Upper lobe of left lung (tissue), 6 donors: ENCODE measurements around the gene NCR2. TPM values are rescaled to one million over a fixed set of nuclear protein-coding genes. Genes with fewer than 3 reads are reported as not detected.

Source experiments
- ATAC-seq, 2 donors: fragments of 200-7000 bp; cut with Tn5 transposase; one replicate each; pipeline ENCODE4 v1.9.1; 2022; ENCODE audit warnings: mild to moderate bottlenecking in 2 of 2, moderate library complexity in 2 of 2; ENCODE audit not compliant: low FRiP score in 2 of 2
- DNase-seq, 2 donors: peaks; one replicate each; pipeline ENCODE4 v3.0.0-alpha.2; 2019 to 2020
- H3K27ac ChIP-seq, 4 donors: fragments of 200-600 bp; sonication (generic); one replicate each; pipeline ENCODE4 v1.5.1; 2016 to 2019
- H3K27me3 ChIP-seq, 4 donors: fragments of 200-600 bp; sonication (generic); one replicate each; pipeline ENCODE4 v1.5.1; 2017 to 2019
- H3K36me3 ChIP-seq, 4 donors: fragments of 200-600 bp; sonication (generic); one replicate each; pipeline ENCODE4 v1.5.1; 2016 to 2019
- H3K4me1 ChIP-seq, 4 donors: fragments of 200-600 bp; sonication (generic); one replicate each; pipeline ENCODE4 v1.5.1; 2018 to 2019
- H3K4me3 ChIP-seq, 4 donors: fragments of 200-600 bp; sonication (generic); one replicate each; pipeline ENCODE4 v1.5.1; 2017 to 2019; ENCODE audit warnings: mild to moderate bottlenecking in 2 of 4, moderate library complexity in 1 of 4
- H3K9me3 ChIP-seq, 4 donors: fragments of 200-600 bp; sonication (generic); one replicate each; pipeline ENCODE4 v1.5.1; 2018 to 2019
- CTCF ChIP-seq, 6 experiments: fragments of 450-650 bp in 4 of 6; fragments of 200-600 bp in 2 of 6; sonication (generic) in 2 of 6; IDR thresholded peaks; one replicate each; pipeline ENCODE4 v1.5.1; 2016 to 2019; ENCODE audit warnings: antibody characterized with exemption in 6 of 6
- EP300 ChIP-seq, 4 donors: sonication (generic); formaldehyde crosslinking; IDR thresholded peaks; one replicate each; pipeline ENCODE4 v1.5.1; 2017; ENCODE audit warnings: antibody characterized with exemption in 4 of 4, control low read depth in 2 of 4
- POLR2A ChIP-seq, 4 donors: fragments of 450-650 bp; IDR thresholded peaks; one replicate each; pipeline ENCODE4 v1.5.1; 2016 to 2017; ENCODE audit warnings: antibody characterized with exemption in 4 of 4, mild to moderate bottlenecking in 2 of 4
- POLR2AphosphoS5 ChIP-seq, 2 donors: sonication (generic); formaldehyde crosslinking; IDR thresholded peaks; one replicate each; pipeline ENCODE4 v1.5.1; 2017; ENCODE audit warnings: antibody characterized with exemption in 2 of 2
- WGBS, 2 donors: methylation state at CpG; one replicate each; pipeline ENCODE4 v1.1.5; 2017 to 2018; 5-methylcytosine and 5-hydroxymethylcytosine counted together
- total RNA-seq, 6 donors: library from RNA; depleted of rRNA in 4 of 6; stranded (reverse); fragments of >200 nt in 4 of 6; gene quantifications; one replicate each; pipeline versions ENCODE4 v1.1.0 to v1.2.1, GENCODE V29; 2016 to 2021
- donor health status: DM: no; HTN: no; CAD: no; lungs with moderate emphysema.
- donor health status: DM: no; HTN: yes; CAD: no; lungs with severe emphysema.

NCR2 gene
- total RNA-seq, 6 donors from 2014 or later: not detected

- no peaks in the 10 kb centered on the region for H3K27me3 ChIP-seq
- no peak for DNase-seq
Observed at GRCh38 chr6:41302638-41303037, 32.8 kb upstream of the NCR2 start.

GRCh38 chr6:41306187-41306854, 29.1 kb upstream of the NCR2 start:
- Histone ChIP-seq H3K27ac (no peak overlapping the region), H3K36me3 (no peaks in the 10 kb centered on the region), H3K9me3 (no peaks in the 10 kb centered on the region), H3K4me3 (no peak overlapping the region), H3K27me3 (no peaks in the 10 kb centered on the region), H3K4me1 (peaks cover 0 to 6% (median 0%) of the 10 kb centered on the region in 4 donors)
- no peak for DNase-seq
- WGBS, 2 donors: 23 to 31% methylated on average over 13 of the region's 13 CpGs
- no peak for TF ChIP-seq EP300 (IDR thresholded peaks at IDR 0.05)
- TF ChIP-seq CTCF (IDR thresholded peaks at IDR 0.05): peak; percentile 24 to 50 (median 40)
- no peak for ATAC-seq

More at GRCh38 chr6:41302638-41303037, 32.8 kb upstream of the NCR2 start:
- Histone ChIP-seq H3K36me3 (no peaks in the 10 kb centered on the region), H3K27ac (no peak overlapping the region), H3K4me3 (no peak overlapping the region), H3K9me3 (no peaks in the 10 kb centered on the region), H3K4me1 (peaks cover 0 to 6% (median 0%) of the 10 kb centered on the region in 4 donors)
- no peak for TF ChIP-seq POLR2AphosphoS5 (IDR thresholded peaks at IDR 0.05)
- no peak for TF ChIP-seq EP300 (IDR thresholded peaks at IDR 0.05)
- no peak for TF ChIP-seq CTCF (IDR thresholded peaks at IDR 0.05)
- no peak for TF ChIP-seq POLR2A (IDR thresholded peaks at IDR 0.05)
- WGBS, 2 donors: 55% methylated on average over 5 of the region's 5 CpGs
- ATAC-seq: no peak

- ATAC-seq (no peak), DNase-seq (no peak)
- TF ChIP-seq EP300 (IDR thresholded peaks at IDR 0.05) (no peak), POLR2AphosphoS5 (IDR thresholded peaks at IDR 0.05) (no peak), CTCF (IDR thresholded peaks at IDR 0.05) (no peak), POLR2A (IDR thresholded peaks at IDR 0.05) (no peak)
- Histone ChIP-seq H3K4me3 (no peak overlapping the region), H3K36me3 (no peaks in the 10 kb centered on the region), H3K9me3 (no peaks in the 10 kb centered on the region), H3K27me3 (no peaks in the 10 kb centered on the region), H3K27ac (no peak overlapping the region), H3K4me1 (peaks cover 7 to 20% (median 13%) of the 10 kb centered on the region in 4 donors)
- WGBS, 2 donors: 59 to 67% methylated on average over 2 of the region's 2 CpGs
Observed at GRCh38 chr6:41315203-41315602, 20.2 kb upstream of the NCR2 start.

- peaks cover 7 to 21% (median 13%) of the 10 kb centered on the region in 4 donors for H3K4me1 ChIP-seq
- ATAC-seq: no peak
- TF ChIP-seq POLR2AphosphoS5 (IDR thresholded peaks at IDR 0.05): no peak
- 90 to 91% methylated on average over 1 of the region's 1 CpG for WGBS, 2 donors
- H3K27me3 ChIP-seq: no peaks in the 10 kb centered on the region
- H3K4me3 ChIP-seq: no peak overlapping the region
- H3K27ac ChIP-seq: no peak overlapping the region
- no peak for DNase-seq
- no peaks in the 10 kb centered on the region for H3K36me3 ChIP-seq
- H3K9me3 ChIP-seq: no peaks in the 10 kb centered on the region
Observed at GRCh38 chr6:41315943-41316620, 19.3 kb upstream of the NCR2 start.

- Histone ChIP-seq H3K9me3 (no peaks in the 10 kb centered on the region), H3K27me3 (no peaks in the 10 kb centered on the region), H3K4me1 (peaks cover 7 to 21% (median 13%) of the 10 kb centered on the region in 4 donors), H3K4me3 (peak overlapping the region in 2 of 4 donors; percentile 30 to 37), H3K36me3 (no peaks in the 10 kb centered on the region), H3K27ac (no peak overlapping the region)
- no peak for DNase-seq
- ATAC-seq: no peak
- TF ChIP-seq POLR2A (IDR thresholded peaks at IDR 0.05) (no peak), CTCF (IDR thresholded peaks at IDR 0.05) (no peak), POLR2AphosphoS5 (IDR thresholded peaks at IDR 0.05) (no peak), EP300 (IDR thresholded peaks at IDR 0.05) (no peak)
- WGBS, 2 donors: 42 to 46% methylated on average over 9 of the region's 9 CpGs
Observed at GRCh38 chr6:41318261-41318653, 17.2 kb upstream of the NCR2 start.
